Measurements from ENCODE around the gene BMP6.
A peak's percentile ranks its signal among the peaks of the same experiment; 100 is the strongest.

Gene BMP6

GRCh38 chr6:7827142-7827541, 101.2 kb downstream of the BMP6 start:
- peak; percentile 51 for DNase-seq (ENCODE audit: low read depth)

GRCh38 chr6:7828124-7828523, 102.2 kb downstream of the BMP6 start:
- no peak overlapping the region for H3K4me3 ChIP-seq (ENCODE audit: control insufficient read depth, low read depth, low read length)
- DNase-seq (ENCODE audit: low read depth) = no peak
- no peak for TF ChIP-seq CTCF (IDR thresholded peaks at IDR 0.05; ENCODE audit: control insufficient read depth, insufficient read depth, low read depth, low read length, missing control alignments)

More at GRCh38 chr6:7827142-7827541, 101.2 kb downstream of the BMP6 start:
- no peak overlapping the region for H3K4me3 ChIP-seq (ENCODE audit: control insufficient read depth, low read depth, low read length)
- no peak for TF ChIP-seq CTCF (IDR thresholded peaks at IDR 0.05; ENCODE audit: control insufficient read depth, insufficient read depth, low read depth, low read length, missing control alignments)

GRCh38 chr6:7832904-7833750, 107.2 kb downstream of the BMP6 start:
- TF ChIP-seq CTCF (IDR thresholded peaks at IDR 0.05; ENCODE audit: control insufficient read depth, insufficient read depth, low read depth, low read length, missing control alignments) = no peak
- DNase-seq (ENCODE audit: low read depth) = no peak
- H3K4me3 ChIP-seq (ENCODE audit: control insufficient read depth, low read depth, low read length) = no peak overlapping the region

DNA sequence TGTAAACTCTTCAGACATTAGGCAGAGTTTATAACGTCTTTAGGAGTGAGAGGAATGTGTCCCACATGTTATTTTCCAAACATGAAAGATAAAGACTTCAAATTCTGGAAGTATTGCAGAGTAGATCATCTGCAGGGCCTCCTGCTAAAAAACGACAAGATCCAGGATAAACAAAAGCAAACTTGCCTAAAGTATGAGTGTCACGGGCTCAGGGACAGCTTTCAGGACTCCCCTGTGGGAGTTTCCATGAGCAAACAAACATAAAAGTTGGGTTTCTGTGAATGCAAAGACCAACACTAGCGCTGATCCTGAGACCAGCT, 107.8 kb downstream of the BMP6 start:
- DNase-seq (ENCODE audit: low read depth) = no peak
- no peak for TF ChIP-seq CTCF (IDR thresholded peaks at IDR 0.05; ENCODE audit: control insufficient read depth, insufficient read depth, low read depth, low read length, missing control alignments)
- H3K4me3 ChIP-seq (ENCODE audit: control insufficient read depth, low read depth, low read length) = no peak overlapping the region

DNA sequence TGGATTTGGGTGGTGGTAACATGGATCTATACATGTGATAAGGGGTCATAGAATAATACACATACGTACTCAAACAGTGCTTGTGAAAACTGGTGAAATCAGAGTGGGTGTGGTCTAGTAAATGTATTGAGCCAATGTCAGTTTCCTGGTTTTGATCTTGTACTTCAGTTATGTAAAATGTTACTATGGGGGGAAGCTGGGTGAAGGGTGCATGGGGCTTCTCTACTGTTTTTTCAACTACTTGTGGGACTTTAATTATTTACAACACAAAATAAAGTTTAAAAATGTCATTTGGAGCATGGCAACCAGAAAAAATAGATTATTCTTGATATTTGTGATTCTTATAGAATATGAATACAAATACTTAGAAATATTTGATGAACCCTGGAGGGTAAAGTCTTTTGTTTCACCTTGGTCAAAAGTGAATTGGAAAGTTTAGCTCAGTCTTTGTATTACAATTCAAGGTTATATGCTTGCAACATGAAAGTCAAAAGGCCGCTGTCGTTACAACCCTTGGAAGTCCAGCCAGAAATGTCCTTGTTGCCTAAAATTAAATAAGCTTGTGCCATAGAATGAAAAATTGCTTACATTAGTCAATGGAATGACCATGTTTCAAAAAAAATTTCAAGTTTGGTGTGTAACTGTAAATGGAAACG, 110.6 kb downstream of the BMP6 start:
- no peak for DNase-seq (ENCODE audit: low read depth)
- no peak for TF ChIP-seq CTCF (IDR thresholded peaks at IDR 0.05; ENCODE audit: control insufficient read depth, insufficient read depth, low read depth, low read length, missing control alignments)
- no peak overlapping the region for H3K4me3 ChIP-seq (ENCODE audit: control insufficient read depth, low read depth, low read length)

GRCh38 chr6:7841781-7842468, 116.0 kb downstream of the BMP6 start:
- no peak for TF ChIP-seq CTCF (IDR thresholded peaks at IDR 0.05; ENCODE audit: control insufficient read depth, insufficient read depth, low read depth, low read length, missing control alignments)
- DNase-seq (ENCODE audit: low read depth) = no peak
- no peak overlapping the region for H3K4me3 ChIP-seq (ENCODE audit: control insufficient read depth, low read depth, low read length)

Data from AG09309 (cell line).